Gastroesophageal sphincter (tissue), 3 donors: Measurements from ENCODE around the gene BIRC7.

ENCODE experiments used
- CTCF ChIP-seq, 4 experiments: fragments of 200-600 bp in 2 of 4; fragments of 450-650 bp in 2 of 4; sonication (generic) in 1 of 4; IDR thresholded peaks; one replicate each; pipeline ENCODE4 v1.5.1; 2017 to 2019; ENCODE audit warnings: antibody characterized with exemption in 4 of 4, mild to moderate bottlenecking in 2 of 4, moderate library complexity in 2 of 4
- POLR2A ChIP-seq, 2 donors: fragments of 450-650 bp; IDR thresholded peaks; one replicate each; pipeline ENCODE4 v1.6.1; 2017; ENCODE audit warnings: antibody characterized with exemption in 2 of 2, mild to moderate bottlenecking in 2 of 2, moderate library complexity in 1 of 2
- POLR2AphosphoS5 ChIP-seq: sonication (generic); formaldehyde crosslinking; IDR thresholded peaks from one replicate; pipeline ENCODE4 v1.6.1; 2017; ENCODE audit warnings: antibody characterized with exemption

GRCh38 chr20:63189322-63189642 is 46.4 kb upstream of the BIRC7 start:
- TF ChIP-seq CTCF (IDR thresholded peaks at IDR 0.05) (no peak), POLR2A (IDR thresholded peaks at IDR 0.05) (no peak), POLR2AphosphoS5 (no peak)
